Measurements from ENCODE around the gene STX5.
A peak's percentile ranks its signal among the peaks of the same experiment; 100 is the strongest.

STX5 gene

GRCh38 chr11:62842171-62842741 lies 10.4 kb upstream of the STX5 start:
- peak overlapping the region; percentile 57 for H3K4me3 ChIP-seq (ENCODE audit: low read depth, low read length)
- no peak for TF ChIP-seq CTCF (IDR thresholded peaks at IDR 0.05; ENCODE audit: borderline replicate concordance, insufficient read depth, low read depth, low read length)

GRCh38 chr11:62841361-62842170 lies 9.7 kb upstream of the STX5 start:
- H3K4me3 ChIP-seq (ENCODE audit: low read depth, low read length): peak overlapping the region; percentile 57
- TF ChIP-seq CTCF (IDR thresholded peaks at IDR 0.05; ENCODE audit: borderline replicate concordance, insufficient read depth, low read depth, low read length): no peak

- peak overlapping the region; percentile 77 for H3K4me3 ChIP-seq (ENCODE audit: low read depth, low read length)
Measured at GRCh38 chr11:62840721-62841360, 9.0 kb upstream of the STX5 start.

GRCh38 chr11:62839050-62839945 lies 7.4 kb upstream of the STX5 start, which contains the start of gene WDR74:
Gene WDR74 (minus strand): TSS chr11:62839590. CDS start chr11:62839570, 20 bp downstream.
- TF ChIP-seq CTCF (IDR thresholded peaks at IDR 0.05; ENCODE audit: borderline replicate concordance, insufficient read depth, low read depth, low read length): no peak
- H3K4me3 ChIP-seq (ENCODE audit: low read depth, low read length): peak within 1 kb of the TSS; percentile 77

- no peak for TF ChIP-seq CTCF (IDR thresholded peaks at IDR 0.05; ENCODE audit: borderline replicate concordance, insufficient read depth, low read depth, low read length)
Measured at GRCh38 chr11:62835336-62835735, 3.5 kb upstream of the STX5 start.

GRCh38 chr11:62832336-62833234 lies 734 bp upstream of the STX5 start, which contains the start of gene TEX54:
Gene TEX54 (minus strand): TSS chr11:62832841.
- TF ChIP-seq CTCF (IDR thresholded peaks at IDR 0.05; ENCODE audit: borderline replicate concordance, insufficient read depth, low read depth, low read length): no peak
- peak within 1 kb of the TSS; percentile 68 for H3K4me3 ChIP-seq (ENCODE audit: low read depth, low read length)

More at GRCh38 chr11:62835336-62835735, 3.5 kb upstream of the STX5 start:
- no peak overlapping the region for H3K4me3 ChIP-seq (ENCODE audit: low read depth, low read length)

Measured in GM12875 (cell line).